HCT116 (cell line): ENCODE data around the gene ATP5F1A. TPM values are rescaled to one million over a fixed set of nuclear protein-coding genes. Genes with fewer than 3 reads are reported as not detected.

Source experiments
- ATAC-seq: fragments of 200-7000 bp; cut with Tn5 transposase; 2 replicates; pipeline ENCODE4 v1.9.1; 2020; ENCODE audit warnings: mild to moderate bottlenecking, moderate library complexity
- BruUV-seq: library from RNA; stranded (reverse); fragments of 400-500 nt; replicated peaks from 2 replicates; lab custom pipeline; 2021; lab: Mats Ljungman, UMichigan
- CTCF ChIA-PET: fragments of 300-600 bp; sonication (Branson Sonifier 250); formaldehyde crosslinking; loops from one replicate; lab custom pipeline; 2021; ENCODE audit warnings: antibody characterized with exemption; lab: Charles Lee
- POLR2A ChIA-PET: fragments of 300-600, 350-600 bp; sonication (Branson Sonifier 250); formaldehyde crosslinking; loops from one replicate; lab custom pipeline; 2021; ENCODE audit warnings: antibody characterized with exemption; lab: Charles Lee
- RAD21 ChIA-PET, 2 experiments: fragments of 300-600 bp; sonication (Branson Sonifier 250); formaldehyde crosslinking; loops; one replicate each; lab custom pipeline; 2023; ENCODE audit warnings: low total read pairs in 2 of 2; ENCODE audit not compliant: uncharacterized antibody in 2 of 2, unreplicated experiment in 2 of 2, low non-redundant PET in 1 of 2; lab: Charles Lee
- DNase-seq: peaks from one replicate; pipeline ENCODE4 v3.0.0-alpha.2; 2010; ENCODE audit warnings: low read depth, low spot score
- H2AFZ ChIP-seq: fragments of 200-600 bp; shearing (Covaris generic), sonication (generic); 2 replicates; pipeline ENCODE4 v1.6.1; 2017; ENCODE audit warnings: low read depth, mixed run types, mixed read lengths, antibody characterized with exemption, low read length; ENCODE audit not compliant: poor library complexity, severe bottlenecking
- H3K27ac ChIP-seq: 2 replicates; pipeline ENCODE4 v1.5.1; 2012; ENCODE audit warnings: low read depth, low read length
- H3K27me3 ChIP-seq: fragments of 200-600 bp; sonication (generic); 2 replicates; pipeline ENCODE4 v1.6.1; 2016; ENCODE audit warnings: mixed run types, low read length, mixed read lengths; ENCODE audit not compliant: insufficient read depth
- H3K36me3 ChIP-seq, 2 experiments: fragments of 200-500 bp in 1 of 2; fragments of 200-600 bp in 1 of 2; sonication (Bioruptor generic) in 1 of 2; sonication (generic) in 1 of 2; 2 replicates each; pipeline versions ENCODE4 v1.5.1 to v1.6.1; 2014 to 2016; ENCODE audit warnings: low read length in 2 of 2, inconsistent platforms in 1 of 2, mixed read lengths in 1 of 2, mixed run types in 1 of 2; ENCODE audit not compliant: insufficient read depth in 2 of 2, control insufficient read depth in 1 of 2
- H3K4me1 ChIP-seq, 2 experiments: fragments of 200-600 bp in 1 of 2; sonication (generic) in 1 of 2; 2 replicates each; pipeline versions ENCODE4 v1.5.1 to v1.6.1; 2012 to 2017; ENCODE audit warnings: low read length in 2 of 2, inconsistent platforms in 1 of 2, mild to moderate bottlenecking in 1 of 2, mixed read lengths in 1 of 2, mixed run types in 1 of 2, moderate library complexity in 1 of 2; ENCODE audit not compliant: insufficient read depth in 2 of 2, control insufficient read depth in 1 of 2
- H3K4me2 ChIP-seq: fragments of 200-600 bp; sonication (generic); 2 replicates; pipeline ENCODE4 v1.6.1; 2017; ENCODE audit warnings: mixed run types, low read length, mixed read lengths
- H3K4me3 ChIP-seq, 2 experiments: fragments of 200-600 bp in 1 of 2; sonication (generic) in 1 of 2; replicated peaks in 1 of 2; 2 replicates each; pipeline ENCODE4 v1.5.1; 2011 to 2016; ENCODE audit warnings: low read length in 2 of 2, control low read depth in 1 of 2, low read depth in 1 of 2, mild to moderate bottlenecking in 1 of 2, mixed read lengths in 1 of 2, mixed run types in 1 of 2
- H3K79me2 ChIP-seq: fragments of 200-600 bp; sonication (generic); 2 replicates; pipeline ENCODE4 v1.6.1; 2017; ENCODE audit warnings: mild to moderate bottlenecking, mixed run types, low read length, moderate library complexity, mixed read lengths; ENCODE audit not compliant: insufficient read depth
- H3K9ac ChIP-seq: fragments of 200-600 bp; sonication (generic); 2 replicates; pipeline ENCODE4 v1.6.1; 2016; ENCODE audit warnings: low read length, mixed read lengths
- H3K9me2 ChIP-seq: fragments of 200-600 bp; sonication (generic), shearing (Covaris generic); 2 replicates; pipeline ENCODE4 v1.6.1; 2017; ENCODE audit warnings: mixed run types, mild to moderate bottlenecking, moderate library complexity; ENCODE audit not compliant: insufficient read depth
- H3K9me3 ChIP-seq, 2 experiments: fragments of 200-500 bp in 1 of 2; fragments of 200-600 bp in 1 of 2; sonication (Bioruptor generic) in 1 of 2; sonication (generic) in 1 of 2; 2 replicates each; pipeline ENCODE4 v1.6.1; 2014 to 2017; ENCODE audit warnings: low read length in 2 of 2, mixed read lengths in 2 of 2, inconsistent platforms in 1 of 2, low read depth in 1 of 2, mild to moderate bottlenecking in 1 of 2, mixed run types in 1 of 2, moderate library complexity in 1 of 2; ENCODE audit not compliant: control insufficient read depth in 1 of 2, insufficient read depth in 1 of 2
- H4K20me1 ChIP-seq: fragments of 200-600 bp; sonication (generic), shearing (Covaris generic); 2 replicates; pipeline ENCODE4 v1.6.1; 2017; ENCODE audit warnings: mixed run types, mild to moderate bottlenecking, moderate library complexity; ENCODE audit not compliant: insufficient read depth
- ATF3 ChIP-seq: IDR thresholded peaks from 2 replicates; pipeline ENCODE4 v1.6.1; 2012
- CBX3 ChIP-seq: IDR thresholded peaks from 2 replicates; pipeline ENCODE4 v1.6.1; 2012; ENCODE audit warnings: low read depth
- CEBPB ChIP-seq: IDR thresholded peaks from 2 replicates; pipeline ENCODE4 v1.6.1; 2012; ENCODE audit warnings: low read depth
- ELF1 ChIP-seq: IDR thresholded peaks from 2 replicates; pipeline ENCODE4 v1.6.1; 2012; ENCODE audit warnings: low read depth, borderline replicate concordance
- EZH2 ChIP-seq: fragments of 200-600 bp; sonication (generic); IDR thresholded peaks from 2 replicates; pipeline ENCODE4 v1.6.1; 2017; ENCODE audit warnings: antibody characterized with exemption, mixed run types
- EZH2phosphoT487 ChIP-seq: fragments of 200-600 bp; IDR thresholded peaks from 2 replicates; pipeline ENCODE4 v1.6.1; 2018; ENCODE audit warnings: antibody characterized with exemption, borderline replicate concordance
- FOSL1 ChIP-seq: IDR thresholded peaks from 2 replicates; pipeline ENCODE4 v1.6.1; 2012; ENCODE audit warnings: low read depth
- JUND ChIP-seq: IDR thresholded peaks from 2 replicates; pipeline ENCODE4 v1.6.1; 2012
- MAX ChIP-seq: IDR thresholded peaks from 2 replicates; pipeline ENCODE4 v1.6.1; 2012
- POLR2AphosphoS5 ChIP-seq: IDR thresholded peaks from 2 replicates; pipeline ENCODE4 v1.6.1; 2011; ENCODE audit warnings: mild to moderate bottlenecking, low read depth, low read length, moderate library complexity
- RAD21 ChIP-seq: IDR thresholded peaks from 2 replicates; pipeline ENCODE4 v1.6.1; 2012; ENCODE audit warnings: low read depth, mild to moderate bottlenecking
- SIN3A ChIP-seq: IDR thresholded peaks from 2 replicates; pipeline ENCODE4 v1.6.1; 2012; ENCODE audit warnings: low read depth
- SP1 ChIP-seq: IDR thresholded peaks from 2 replicates; pipeline ENCODE4 v1.6.1; 2012; ENCODE audit warnings: low read depth
- SRF ChIP-seq: IDR thresholded peaks from 2 replicates; pipeline ENCODE4 v1.6.1; 2012; ENCODE audit warnings: low read depth
- TCF7L2 ChIP-seq: IDR thresholded peaks from 2 replicates; pipeline ENCODE4 v1.7.0; 2011; ENCODE audit warnings: borderline replicate concordance, inconsistent platforms; ENCODE audit not compliant: insufficient read depth, insufficient read length; ENCODE audit errors: extremely low read depth
- ZFX ChIP-seq: fragments of 450-650 bp; IDR thresholded peaks from 2 replicates; pipeline ENCODE4 v1.6.1; 2017
- ZNF274 ChIP-seq: fragments of 200-500 bp; sonication (Bioruptor generic); IDR thresholded peaks from 2 replicates; pipeline ENCODE4 v1.6.1; 2014; ENCODE audit warnings: mild to moderate bottlenecking, low read depth, low read length, inconsistent platforms
- intact Hi-C: fragments of 100-400 bp; cut with micrococcal nuclease; formaldehyde crosslinking; loops from 2 replicates; pipeline ENCODE4 v1.10.0; 2022
- total RNA-seq: library from RNA; stranded (reverse); gene quantifications from one replicate; pipeline ENCODE4 v1.2.1, GENCODE V29; 2021; ENCODE audit not compliant: unreplicated experiment
- TF ChIP-seq, protein P1 (sequence below): IDR thresholded peaks from 2 replicates; pipeline ENCODE4 v1.6.1; 2011; ENCODE audit warnings: mild to moderate bottlenecking, low read length, moderate library complexity; ENCODE audit not compliant: insufficient replicate concordance; ENCODE audit errors: extremely low read depth

Gene ATP5F1A
- total RNA-seq, 1 experiment from 2014 or later: 563 TPM

- no peak for TF ChIP-seq MAX
- TF ChIP-seq TCF7L2: no peak
- no peak for TF ChIP-seq FOSL1
- TF ChIP-seq CEBPB: no peak
- TF ChIP-seq CBX3: no peak
- no peak for TF ChIP-seq ZNF274
- no peak for TF ChIP-seq ELF1
- TF ChIP-seq, all 23 proteins: peak for 0
- RAD21 ChIA-PET: no interaction called here
- Histone ChIP-seq H4K20me1 (no peaks in the 10 kb centered on the region), H3K79me2 (peaks cover 64% of the 10 kb centered on the region), H3K27me3 (no peaks in the 10 kb centered on the region), H3K4me3 (peak overlapping the region; percentile 93 to 99), H2AFZ (no peak overlapping the region), H3K4me1 (peaks cover 8 to 19% of the 10 kb centered on the region in 2 experiments; a peak in 3 of 4 replicates), H3K4me2 (peak overlapping the region; percentile 84), H3K9me2 (no peaks in the 10 kb centered on the region), H3K9ac (peak overlapping the region; percentile 95), H3K27ac (peak overlapping the region; percentile 91; the same call in 1 of the 2 replicates), H3K36me3 (peaks cover 17 to 19% of the 10 kb centered on the region in 2 experiments; a peak in 3 of 4 replicates), H3K9me3 (no peaks in the 10 kb centered on the region)
- intact Hi-C loops: no loop called here
- CTCF ChIA-PET: interaction anchor here (1.1 kb wide), 1 partner anchor 561 kb away, joined by 3 read pairs; no protein-coding TSS in a partner anchor
- BruUV-seq: TSS peak; percentile 67
- DNase-seq: no peak
- POLR2A ChIA-PET: interaction anchor here (1.1 kb wide), 1 partner anchor 23 kb away, joined by 3 read pairs; no protein-coding TSS in a partner anchor
- no peak for ATAC-seq
These were observed 1.3 kb downstream of the ATP5F1A start for GRCh38 chr18:46096651-46097300.

- DNase-seq: no peak
- H3K4me1 ChIP-seq: peaks cover 8 to 19% of the 10 kb centered on the region in 2 experiments; a peak in 3 of 4 replicates
- H3K9me3 ChIP-seq: no peaks in the 10 kb centered on the region
- peaks cover 76% of the 10 kb centered on the region for H3K79me2 ChIP-seq
- no TSS peak for BruUV-seq
- no peaks in the 10 kb centered on the region for H3K27me3 ChIP-seq
- H3K36me3 ChIP-seq: peaks cover 29 to 32% of the 10 kb centered on the region in 2 experiments
- H2AFZ ChIP-seq: no peak overlapping the region
- intact Hi-C loops: no loop called here
- CTCF ChIA-PET: no interaction called here
- no peak overlapping the region for H3K4me3 ChIP-seq
- ATAC-seq: no peak
- H3K27ac ChIP-seq: no peak overlapping the region
- H4K20me1 ChIP-seq: peaks cover 5% of the 10 kb centered on the region; the same call in 1 of the 2 replicates
- POLR2A ChIA-PET: no interaction called here
- RAD21 ChIA-PET: no interaction called here
- no peak overlapping the region for H3K9ac ChIP-seq
- H3K9me2 ChIP-seq: no peaks in the 10 kb centered on the region
- no peak overlapping the region for H3K4me2 ChIP-seq
- TF ChIP-seq EZH2phosphoT487: no peak
- no peak for TF ChIP-seq SP1
- TF ChIP-seq TCF7L2: no peak
- no peak for TF ChIP-seq ATF3
- no peak for TF ChIP-seq JUND
- TF ChIP-seq FOSL1: no peak
- no peak for TF ChIP-seq ZFX
- no peak for TF ChIP-seq RAD21
- no peak for TF ChIP-seq POLR2AphosphoS5
- no peak for TF ChIP-seq SRF
- no peak for TF ChIP-seq CBX3
- TF ChIP-seq MAX: no peak
- TF ChIP-seq, protein P1, sequence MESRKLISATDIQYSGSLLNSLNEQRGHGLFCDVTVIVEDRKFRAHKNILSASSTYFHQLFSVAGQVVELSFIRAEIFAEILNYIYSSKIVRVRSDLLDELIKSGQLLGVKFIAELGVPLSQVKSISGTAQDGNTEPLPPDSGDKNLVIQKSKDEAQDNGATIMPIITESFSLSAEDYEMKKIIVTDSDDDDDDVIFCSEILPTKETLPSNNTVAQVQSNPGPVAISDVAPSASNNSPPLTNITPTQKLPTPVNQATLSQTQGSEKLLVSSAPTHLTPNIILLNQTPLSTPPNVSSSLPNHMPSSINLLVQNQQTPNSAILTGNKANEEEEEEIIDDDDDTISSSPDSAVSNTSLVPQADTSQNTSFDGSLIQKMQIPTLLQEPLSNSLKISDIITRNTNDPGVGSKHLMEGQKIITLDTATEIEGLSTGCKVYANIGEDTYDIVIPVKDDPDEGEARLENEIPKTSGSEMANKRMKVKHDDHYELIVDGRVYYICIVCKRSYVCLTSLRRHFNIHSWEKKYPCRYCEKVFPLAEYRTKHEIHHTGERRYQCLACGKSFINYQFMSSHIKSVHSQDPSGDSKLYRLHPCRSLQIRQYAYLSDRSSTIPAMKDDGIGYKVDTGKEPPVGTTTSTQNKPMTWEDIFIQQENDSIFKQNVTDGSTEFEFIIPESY: no peak
- TF ChIP-seq SIN3A: no peak
- no peak for TF ChIP-seq EZH2
- no peak for TF ChIP-seq ELF1
These were observed 2.6 kb downstream of the ATP5F1A start for GRCh38 chr18:46095532-46095931.
